K562 (cell line): ENCODE measurements around the gene COPS6. TPM values are rescaled to one million over a fixed set of nuclear protein-coding genes. Genes with fewer than 3 reads are reported as not detected.
A peak's percentile ranks its signal among the peaks of the same experiment; 100 is the strongest.

Experiments
- ATAC-seq: fragments of 200-7000 bp; cut with Tn5 transposase; 3 replicates; pipeline ENCODE4 v1.9.1; 2020; ENCODE audit warnings: moderate library complexity
- BruUV-seq: library from RNA; stranded (reverse); fragments of 400-500 nt; replicated peaks from 2 replicates; lab custom pipeline; 2021; lab: Mats Ljungman, UMichigan
- CTCF ChIA-PET: fragments of 300-600 bp; formaldehyde crosslinking; extraction: SDS; loops from one replicate; lab custom pipeline; 2021; ENCODE audit warnings: low intra/inter-chr PET ratio; lab: Yijun Ruan, JAX
- POLR2A ChIA-PET: fragments of 300-600, 350-650 bp; sonication (Branson Sonifier 250); formaldehyde crosslinking; extraction: SDS; loops from one replicate; lab custom pipeline; 2021; ENCODE audit warnings: antibody characterized with exemption, inconsistent platforms; lab: Yijun Ruan, JAX
- DNase-seq, 4 experiments: peaks; one replicate each; pipeline versions ENCODE4 v3.0.0 to v3.0.0-alpha.2; 2011 to 2018; ENCODE audit warnings: low spot score in 3 of 4, mixed read lengths in 3 of 4; ENCODE audit errors: extremely low read depth in 1 of 4
- FAIRE-seq: peaks from 2 replicates; lab custom pipeline; 2011; peaks lifted over from hg19 to GRCh38; lab: Jason Lieb, UNC
- H2AFZ ChIP-seq: 2 replicates; pipeline ENCODE4 v1.6.0; 2011; ENCODE audit warnings: low read depth, low read length, control low read depth, inconsistent platforms
- H3K27ac ChIP-seq: fragments of 200-600 bp; 3 replicates; pipeline ENCODE4 v1.8.0; 2011; ENCODE audit warnings: low read depth, mild to moderate bottlenecking, control low read depth, inconsistent platforms, low read length, moderate library complexity, mixed read lengths; ENCODE audit errors: extremely low read depth
- H3K27me3 ChIP-seq, 2 experiments: fragments of 300-600 bp in 1 of 2; 2 replicates in 1 of 2; 3 replicates in 1 of 2; pipeline versions ENCODE4 v1.6.0 to v1.8.0; 2011; ENCODE audit warnings: inconsistent platforms in 2 of 2, low read length in 2 of 2, mild to moderate bottlenecking in 1 of 2, mixed read lengths in 1 of 2, moderate library complexity in 1 of 2; ENCODE audit not compliant: control insufficient read depth in 2 of 2, insufficient read depth in 2 of 2
- H3K36me3 ChIP-seq: fragments of 300-600 bp; 3 replicates; pipeline ENCODE4 v1.8.0; 2011; ENCODE audit warnings: mild to moderate bottlenecking, low read length, inconsistent platforms; ENCODE audit not compliant: control insufficient read depth, insufficient read depth
- H3K4me1 ChIP-seq, 2 experiments: fragments of 200-600 bp in 1 of 2; replicated peaks in 1 of 2; 2 replicates in 1 of 2; 3 replicates in 1 of 2; pipeline versions ENCODE4 v1.5.1 to v1.8.0; 2011; ENCODE audit warnings: inconsistent platforms in 2 of 2, low read length in 2 of 2, mild to moderate bottlenecking in 1 of 2, mixed read lengths in 1 of 2, moderate library complexity in 1 of 2; ENCODE audit not compliant: control insufficient read depth in 2 of 2, insufficient read depth in 2 of 2
- H3K4me2 ChIP-seq: 2 replicates; pipeline ENCODE4 v1.6.1; 2011; ENCODE audit warnings: low read length, control low read depth, inconsistent platforms, mixed read lengths; ENCODE audit not compliant: insufficient read depth
- H3K4me3 ChIP-seq: fragments of 200-600 bp; sonication (generic), shearing (Covaris generic); 2 replicates; pipeline ENCODE4 v1.5.1; 2016; ENCODE audit warnings: control low read depth, inconsistent platforms
- H3K79me2 ChIP-seq: fragments of 200-600 bp; 3 replicates; pipeline ENCODE4 v1.8.0; 2011; ENCODE audit warnings: low read length, inconsistent platforms; ENCODE audit not compliant: control insufficient read depth, insufficient read depth
- H3K9ac ChIP-seq, 2 experiments: 2 replicates each; pipeline versions ENCODE4 v1.6.0 to v1.6.1; 2011; ENCODE audit warnings: low read depth in 2 of 2, low read length in 2 of 2, control low read depth in 1 of 2, inconsistent platforms in 1 of 2, mild to moderate bottlenecking in 1 of 2, mixed read lengths in 1 of 2; ENCODE audit not compliant: insufficient read depth in 1 of 2
- H3K9me1 ChIP-seq: one replicate; pipeline ENCODE4 v1.6.0; 2011; ENCODE audit warnings: inconsistent platforms, mild to moderate bottlenecking, low read length, moderate library complexity; ENCODE audit not compliant: control insufficient read depth, insufficient read depth
- H3K9me3 ChIP-seq: replicated peaks from 2 replicates; pipeline ENCODE4 v1.5.1; 2011; ENCODE audit warnings: low read depth, low read length, inconsistent platforms; ENCODE audit not compliant: control insufficient read depth, insufficient read depth
- H4K20me1 ChIP-seq: replicated peaks from 2 replicates; pipeline ENCODE4 v1.6.1; 2011; ENCODE audit warnings: low read length, inconsistent platforms, mixed read lengths; ENCODE audit not compliant: control insufficient read depth, insufficient read depth
- ARNT ChIP-seq, 2 experiments: fragments of 450-650 bp; IDR thresholded peaks; 2 replicates each; pipeline ENCODE4 v1.6.1; 2016; ENCODE audit warnings: mild to moderate bottlenecking in 1 of 2
- CBX1 ChIP-seq: sonication (generic); IDR thresholded peaks from 2 replicates; pipeline ENCODE4 v1.6.1; 2016; ENCODE audit warnings: antibody characterized with exemption, low read depth, mild to moderate bottlenecking
- EWSR1 ChIP-seq: fragments of 450-650 bp; IDR thresholded peaks from 2 replicates; pipeline ENCODE4 v1.6.1; 2018; ENCODE audit warnings: borderline replicate concordance, mild to moderate bottlenecking, low read depth, moderate library complexity; ENCODE audit not compliant: partially characterized antibody
- FOXP1 ChIP-seq: sonication (generic); formaldehyde crosslinking; IDR thresholded peaks from 2 replicates; pipeline ENCODE4 v1.8.0; 2022; ENCODE audit warnings: mild to moderate bottlenecking, missing genetic modification reagents
- NELFE ChIP-seq: IDR thresholded peaks from 2 replicates; pipeline ENCODE4 v1.6.1; 2011; ENCODE audit warnings: mild to moderate bottlenecking; ENCODE audit not compliant: insufficient read depth, insufficient read length
- SMARCC2 ChIP-seq: fragments of 450-650 bp; IDR thresholded peaks from 2 replicates; pipeline ENCODE4 v1.6.1; 2017; ENCODE audit warnings: antibody characterized with exemption, moderate library complexity, mild to moderate bottlenecking, low read depth
- TOE1 ChIP-seq, 2 experiments: fragments of 450-650 bp in 1 of 2; sonication (generic) in 1 of 2; formaldehyde crosslinking in 1 of 2; IDR thresholded peaks; 2 replicates each; pipeline versions ENCODE4 v1.7.1 to v1.8.0; 2016 to 2022; ENCODE audit warnings: borderline replicate concordance in 2 of 2, mild to moderate bottlenecking in 2 of 2, antibody characterized with exemption in 1 of 2, inconsistent platforms in 1 of 2, low read depth in 1 of 2, missing genetic modification reagents in 1 of 2, moderate library complexity in 1 of 2
- ZBTB1 ChIP-seq: sonication (generic); formaldehyde crosslinking; IDR thresholded peaks from 2 replicates; pipeline ENCODE4 v1.8.1; 2023; ENCODE audit warnings: missing genetic modification reagents, low read depth, mild to moderate bottlenecking, borderline replicate concordance
- ZNF311 ChIP-seq: fragments of 250-450 bp; sonication (Bioruptor Pico); IDR thresholded peaks from 2 replicates; pipeline ENCODE4 v1.4.0; 2020; ENCODE audit warnings: mild to moderate bottlenecking, moderate library complexity
- WGBS: fragments of 100-300 bp; shearing (Covaris generic); methylation state at CpG from one replicate; pipeline ENCODE4 v1.1.6; 2016; ENCODE audit warnings: low coverage, mixed read lengths; ENCODE audit not compliant: insufficient coverage; ENCODE audit errors: missing lambda C conversion rate; 5-methylcytosine and 5-hydroxymethylcytosine counted together
- in situ Hi-C: fragments of 300-500 bp; cut with MboI; formaldehyde crosslinking; loops from 4 replicates; pipeline ENCODE4 v1.15.0; 2018; ENCODE audit warnings: inconsistent platforms, mixed read lengths
- intact Hi-C: fragments of 100-400 bp; cut with micrococcal nuclease; formaldehyde crosslinking; loops from 2 replicates; pipeline ENCODE4 v1.14.2; 2022
- polyA plus RNA-seq, 8 experiments: library from polyadenylated mRNA; depleted of rRNA in 4 of 8; stranded (reverse) in 5 of 8; unstranded in 3 of 8; fragments of >200 nt; fragmentation: Nextera tagmentation in 2 of 8; fragmentation: Illumina TruSeq in 1 of 8; extraction: Ambion mirVana in 2 of 8; extraction: Trizol in 1 of 8; gene quantifications; 2 replicates each; pipeline versions ENCODE4 v1.2.1 to v1.2.3, GENCODE V29; 2011 to 2014; ENCODE audit warnings: inconsistent platforms in 1 of 8, missing spikeins in 1 of 8
- total RNA-seq, 7 experiments: library from RNA; depleted of rRNA in 6 of 7; stranded (reverse); fragments of >200 nt in 6 of 7; fragmentation: Illumina TruSeq in 2 of 7; extraction: Trizol in 2 of 7; gene quantifications; 2 replicates each; pipeline versions ENCODE4 v1.2.1 to v1.2.3, GENCODE V29; 2011 to 2021; ENCODE audit warnings: low replicate concordance in 1 of 7
- TF ChIP-seq, protein P1 (sequence below), 2 experiments: IDR thresholded peaks in 1 of 2; conservative IDR thresholded peaks in 1 of 2; 2 replicates each; pipeline ENCODE4 v1.6.1; 2016; ENCODE audit warnings: low read depth in 2 of 2, mild to moderate bottlenecking in 1 of 2, missing compliant biosample characterization in 1 of 2, missing genetic modification characterization in 1 of 2, moderate library complexity in 1 of 2
- TF ChIP-seq, protein P2 (sequence below): fragments of 450-650 bp; IDR thresholded peaks from 2 replicates; pipeline ENCODE4 v1.6.1; 2017; ENCODE audit warnings: antibody characterized with exemption
- TF ChIP-seq, protein P3 (sequence below), 2 experiments: fragments of 250-450 bp in 1 of 2; fragments of 450-650 bp in 1 of 2; sonication (Bioruptor Pico) in 1 of 2; IDR thresholded peaks; 2 replicates each; pipeline versions ENCODE4 v1.6.1 to v1.8.0; 2016 to 2021; ENCODE audit warnings: mild to moderate bottlenecking in 2 of 2, moderate library complexity in 2 of 2, missing compliant biosample characterization in 1 of 2, missing genetic modification characterization in 1 of 2

COPS6 gene
- total and polyA plus RNA-seq, 9 of the 15 experiments (the other 6 are each of a cell fraction or from before 2014, with no cell fraction given): 63.0 to 331 (median 168) TPM

DNA sequence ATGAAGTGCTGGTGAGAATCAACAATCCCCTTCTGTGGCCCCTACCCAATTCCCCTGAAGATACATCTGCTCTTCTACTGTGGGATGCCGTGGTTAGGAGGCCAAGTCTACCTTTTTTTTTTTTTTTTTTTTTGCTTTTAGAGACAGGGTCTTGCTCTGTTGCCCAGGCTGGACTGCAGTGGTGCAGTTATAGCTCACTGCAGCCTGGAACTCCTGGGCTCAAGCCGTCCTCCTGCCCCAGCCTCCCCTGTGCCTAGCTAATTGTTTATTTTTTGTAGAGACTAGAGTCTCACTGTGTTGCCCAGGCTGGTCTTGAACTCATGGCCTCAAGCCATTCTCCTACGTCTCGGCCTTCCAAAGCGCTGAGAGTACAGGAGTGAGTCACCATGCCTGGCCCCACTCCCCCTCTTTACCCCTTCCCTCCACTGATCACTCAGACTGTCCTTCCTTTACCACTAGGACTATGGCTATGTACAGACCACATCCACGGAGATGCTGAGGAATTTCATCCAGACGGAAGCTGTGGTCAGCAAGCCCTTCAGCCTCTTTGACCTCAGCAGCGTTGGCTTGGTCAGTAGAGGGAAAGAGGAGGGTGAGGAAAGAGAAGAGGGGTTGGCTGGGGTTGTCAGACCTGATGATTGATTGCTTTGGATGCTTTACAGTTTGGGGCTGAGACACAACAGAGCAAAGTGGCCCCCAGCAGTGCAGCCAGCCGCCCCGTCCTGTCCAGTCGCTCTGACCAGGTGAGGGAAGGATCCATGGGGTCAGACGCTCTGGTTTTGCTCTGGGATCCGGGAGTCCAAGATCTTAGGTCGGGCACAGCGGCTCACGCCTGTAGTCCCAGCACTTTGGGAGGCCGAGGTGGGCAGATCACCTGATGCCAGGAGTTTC, 14.4 kb downstream of the COPS6 start:
- 76% methylated on average over 17 of the region's 17 CpGs for WGBS
- no peak for TF ChIP-seq FOXP1 (CRISPR knock-in tag)
- TF ChIP-seq ARNT (IDR thresholded peaks at IDR 0.05): no peak
- no peak for TF ChIP-seq SMARCC2
- no peak for TF ChIP-seq EWSR1
- TF ChIP-seq, protein P1, sequence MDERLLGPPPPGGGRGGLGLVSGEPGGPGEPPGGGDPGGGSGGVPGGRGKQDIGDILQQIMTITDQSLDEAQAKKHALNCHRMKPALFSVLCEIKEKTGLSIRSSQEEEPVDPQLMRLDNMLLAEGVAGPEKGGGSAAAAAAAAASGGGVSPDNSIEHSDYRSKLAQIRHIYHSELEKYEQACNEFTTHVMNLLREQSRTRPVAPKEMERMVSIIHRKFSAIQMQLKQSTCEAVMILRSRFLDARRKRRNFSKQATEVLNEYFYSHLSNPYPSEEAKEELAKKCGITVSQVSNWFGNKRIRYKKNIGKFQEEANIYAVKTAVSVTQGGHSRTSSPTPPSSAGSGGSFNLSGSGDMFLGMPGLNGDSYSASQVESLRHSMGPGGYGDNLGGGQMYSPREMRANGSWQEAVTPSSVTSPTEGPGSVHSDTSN (CRISPR knock-in tag; IDR thresholded peaks at IDR 0.05; ENCODE audit: low read depth): peak; percentile 48; the same call in 1 of the 2 replicates
- TF ChIP-seq, protein P1 (tag; conservative IDR thresholded peaks at IDR 0.05; ENCODE audit: low read depth): peak; percentile 54; the same call in 1 of the 2 replicates
- no peak for TF ChIP-seq CBX1
- TF ChIP-seq ZNF311: no peak
- no peak for TF ChIP-seq TOE1 (IDR thresholded peaks at IDR 0.05; ENCODE audit: borderline replicate concordance)
- TF ChIP-seq TOE1 (CRISPR knock-in tag; IDR thresholded peaks at IDR 0.05; ENCODE audit: borderline replicate concordance, low read depth): no peak
- TF ChIP-seq, protein P2, sequence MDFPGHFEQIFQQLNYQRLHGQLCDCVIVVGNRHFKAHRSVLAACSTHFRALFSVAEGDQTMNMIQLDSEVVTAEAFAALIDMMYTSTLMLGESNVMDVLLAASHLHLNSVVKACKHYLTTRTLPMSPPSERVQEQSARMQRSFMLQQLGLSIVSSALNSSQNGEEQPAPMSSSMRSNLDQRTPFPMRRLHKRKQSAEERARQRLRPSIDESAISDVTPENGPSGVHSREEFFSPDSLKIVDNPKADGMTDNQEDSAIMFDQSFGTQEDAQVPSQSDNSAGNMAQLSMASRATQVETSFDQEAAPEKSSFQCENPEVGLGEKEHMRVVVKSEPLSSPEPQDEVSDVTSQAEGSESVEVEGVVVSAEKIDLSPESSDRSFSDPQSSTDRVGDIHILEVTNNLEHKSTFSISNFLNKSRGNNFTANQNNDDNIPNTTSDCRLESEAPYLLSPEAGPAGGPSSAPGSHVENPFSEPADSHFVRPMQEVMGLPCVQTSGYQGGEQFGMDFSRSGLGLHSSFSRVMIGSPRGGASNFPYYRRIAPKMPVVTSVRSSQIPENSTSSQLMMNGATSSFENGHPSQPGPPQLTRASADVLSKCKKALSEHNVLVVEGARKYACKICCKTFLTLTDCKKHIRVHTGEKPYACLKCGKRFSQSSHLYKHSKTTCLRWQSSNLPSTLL: no peak
- no peak for TF ChIP-seq NELFE
- TF ChIP-seq, protein P3, sequence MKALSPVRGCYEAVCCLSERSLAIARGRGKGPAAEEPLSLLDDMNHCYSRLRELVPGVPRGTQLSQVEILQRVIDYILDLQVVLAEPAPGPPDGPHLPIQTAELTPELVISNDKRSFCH (CRISPR knock-in tag; IDR thresholded peaks at IDR 0.05): no peak
- TF ChIP-seq, protein P3 (tag; IDR thresholded peaks at IDR 0.05): no peak
- TF ChIP-seq ZBTB1 (CRISPR knock-in tag): 0 out of 2 replicates have a peak, but pooled peaks have one; percentile 34

More for the DNA sequence above, 14.4 kb downstream of the COPS6 start:
- CTCF ChIA-PET: interaction anchor here (0.6 kb wide), 1 partner anchor 127 kb away, joined by 6 read pairs; no protein-coding TSS in a partner anchor
- Histone ChIP-seq H3K27me3 (no peaks in the 10 kb centered on the region), H3K9me3 (no peaks in the 10 kb centered on the region), H3K4me3 (no peak overlapping the region), H2AFZ (no peak overlapping the region), H3K36me3 (peaks cover 65% of the 10 kb centered on the region), H3K4me2 (peak overlapping the region; percentile 92; the same call in 1 of the 2 replicates), H3K9ac (peak overlapping the region; percentile 99 to 100; a peak in 3 of 4 replicates), H3K79me2 (peaks cover 39% of the 10 kb centered on the region), H4K20me1 (peaks cover 23% of the 10 kb centered on the region), H3K4me1 (peaks cover 9 to 51% of the 10 kb centered on the region in 2 experiments; a peak in 4 of 5 replicates), H3K27ac (no peak overlapping the region; the same call in 1 of the 3 replicates), H3K9me1 (peaks cover 3% of the 10 kb centered on the region)
- in situ Hi-C loops: no loop called here
- FAIRE-seq: peak; percentile 75
- POLR2A ChIA-PET: interaction anchor here (0.7 to 4.6 kb wide), 7 partner anchors 10 to 595 kb away, joined by 3 to 115 read pairs (median 20); partner anchors contain the start of genes COPS6 and MBLAC1
- DNase-seq: peak in 1 of 4 experiments; percentile 40
- intact Hi-C loops: no loop called here
- no TSS peak for BruUV-seq
- no peak for ATAC-seq
